ENCODE results near the gene C19orf33.

C19orf33 gene

DNA sequence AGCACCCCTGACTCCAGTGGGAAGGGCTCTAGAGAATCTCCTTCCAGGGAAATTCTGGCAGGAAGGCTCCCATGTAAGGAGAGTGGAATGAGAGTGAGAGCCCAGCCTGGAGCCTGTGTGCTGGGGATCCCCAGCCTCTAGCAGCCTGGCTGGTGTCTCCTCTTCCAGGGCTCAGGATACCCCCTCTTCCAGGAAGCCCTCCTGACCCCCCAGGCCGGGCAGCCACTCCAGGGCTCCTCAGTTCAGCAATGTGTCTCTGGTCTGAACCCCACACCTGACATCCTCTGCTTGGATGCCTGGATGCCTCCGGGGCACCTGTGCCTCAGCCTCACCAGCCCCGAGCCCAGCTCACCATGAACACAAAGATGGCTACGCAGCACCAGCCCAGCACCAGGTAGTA is 3.0 kb downstream of the C19orf33 start:
- no peak overlapping the region for H3K27ac ChIP-seq (ENCODE audit: poor library complexity, severe bottlenecking)
- no peaks in the 10 kb centered on the region for H3K27me3 ChIP-seq (ENCODE audit: insufficient read depth, poor library complexity, severe bottlenecking)
- H3K4me1 ChIP-seq (ENCODE audit: insufficient read depth, poor library complexity, severe bottlenecking), result peaks cover 10% of the 10 kb centered on the region
- ATAC-seq (ENCODE audit: low read depth) (no peak), DNase-seq (ENCODE audit: low spot score) (no peak)
- TF ChIP-seq, protein P1, sequence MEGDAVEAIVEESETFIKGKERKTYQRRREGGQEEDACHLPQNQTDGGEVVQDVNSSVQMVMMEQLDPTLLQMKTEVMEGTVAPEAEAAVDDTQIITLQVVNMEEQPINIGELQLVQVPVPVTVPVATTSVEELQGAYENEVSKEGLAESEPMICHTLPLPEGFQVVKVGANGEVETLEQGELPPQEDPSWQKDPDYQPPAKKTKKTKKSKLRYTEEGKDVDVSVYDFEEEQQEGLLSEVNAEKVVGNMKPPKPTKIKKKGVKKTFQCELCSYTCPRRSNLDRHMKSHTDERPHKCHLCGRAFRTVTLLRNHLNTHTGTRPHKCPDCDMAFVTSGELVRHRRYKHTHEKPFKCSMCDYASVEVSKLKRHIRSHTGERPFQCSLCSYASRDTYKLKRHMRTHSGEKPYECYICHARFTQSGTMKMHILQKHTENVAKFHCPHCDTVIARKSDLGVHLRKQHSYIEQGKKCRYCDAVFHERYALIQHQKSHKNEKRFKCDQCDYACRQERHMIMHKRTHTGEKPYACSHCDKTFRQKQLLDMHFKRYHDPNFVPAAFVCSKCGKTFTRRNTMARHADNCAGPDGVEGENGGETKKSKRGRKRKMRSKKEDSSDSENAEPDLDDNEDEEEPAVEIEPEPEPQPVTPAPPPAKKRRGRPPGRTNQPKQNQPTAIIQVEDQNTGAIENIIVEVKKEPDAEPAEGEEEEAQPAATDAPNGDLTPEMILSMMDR (IDR thresholded peaks at IDR 0.05; ENCODE audit: poor library complexity, severe bottlenecking), result no peak
- peaks cover 31% of the 10 kb centered on the region for H3K36me3 ChIP-seq (ENCODE audit: low read depth)
- no peaks in the 10 kb centered on the region for H3K9me3 ChIP-seq (ENCODE audit: severe bottlenecking)
- no peak overlapping the region for H3K4me3 ChIP-seq (ENCODE audit: severe bottlenecking)

DNA sequence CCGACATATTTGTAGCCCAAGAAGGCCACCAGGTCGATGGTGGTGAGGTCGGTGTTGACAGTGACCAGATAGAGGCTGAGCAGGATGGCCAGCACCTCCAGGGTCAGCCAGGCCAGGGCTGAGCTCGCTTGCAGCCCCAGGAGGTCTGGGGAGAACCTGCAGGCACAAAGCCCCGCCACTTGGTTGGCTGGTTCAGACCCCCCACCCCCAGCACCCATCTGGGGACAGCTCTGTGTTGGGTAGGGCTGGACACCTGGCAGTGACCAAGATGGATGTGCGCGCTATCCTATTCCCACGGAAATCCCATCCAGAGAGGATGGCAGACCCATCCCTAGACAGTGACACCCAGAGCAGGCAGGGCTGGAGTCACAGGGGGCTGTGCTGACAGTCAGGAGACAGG is 3.5 kb downstream of the C19orf33 start:
- ATAC-seq (ENCODE audit: low read depth) (no peak), DNase-seq (ENCODE audit: low spot score) (no peak)
- H3K27ac ChIP-seq (ENCODE audit: poor library complexity, severe bottlenecking), result no peak overlapping the region
- TF ChIP-seq, protein P1 (IDR thresholded peaks at IDR 0.05; ENCODE audit: poor library complexity, severe bottlenecking), result no peak
- H3K36me3 ChIP-seq (ENCODE audit: low read depth), result peaks cover 31% of the 10 kb centered on the region
- no peak overlapping the region for H3K4me3 ChIP-seq (ENCODE audit: severe bottlenecking)
- H3K27me3 ChIP-seq (ENCODE audit: insufficient read depth, poor library complexity, severe bottlenecking), result no peaks in the 10 kb centered on the region
- H3K4me1 ChIP-seq (ENCODE audit: insufficient read depth, poor library complexity, severe bottlenecking), result peaks cover 10% of the 10 kb centered on the region
- H3K9me3 ChIP-seq (ENCODE audit: severe bottlenecking), result no peaks in the 10 kb centered on the region

DNA sequence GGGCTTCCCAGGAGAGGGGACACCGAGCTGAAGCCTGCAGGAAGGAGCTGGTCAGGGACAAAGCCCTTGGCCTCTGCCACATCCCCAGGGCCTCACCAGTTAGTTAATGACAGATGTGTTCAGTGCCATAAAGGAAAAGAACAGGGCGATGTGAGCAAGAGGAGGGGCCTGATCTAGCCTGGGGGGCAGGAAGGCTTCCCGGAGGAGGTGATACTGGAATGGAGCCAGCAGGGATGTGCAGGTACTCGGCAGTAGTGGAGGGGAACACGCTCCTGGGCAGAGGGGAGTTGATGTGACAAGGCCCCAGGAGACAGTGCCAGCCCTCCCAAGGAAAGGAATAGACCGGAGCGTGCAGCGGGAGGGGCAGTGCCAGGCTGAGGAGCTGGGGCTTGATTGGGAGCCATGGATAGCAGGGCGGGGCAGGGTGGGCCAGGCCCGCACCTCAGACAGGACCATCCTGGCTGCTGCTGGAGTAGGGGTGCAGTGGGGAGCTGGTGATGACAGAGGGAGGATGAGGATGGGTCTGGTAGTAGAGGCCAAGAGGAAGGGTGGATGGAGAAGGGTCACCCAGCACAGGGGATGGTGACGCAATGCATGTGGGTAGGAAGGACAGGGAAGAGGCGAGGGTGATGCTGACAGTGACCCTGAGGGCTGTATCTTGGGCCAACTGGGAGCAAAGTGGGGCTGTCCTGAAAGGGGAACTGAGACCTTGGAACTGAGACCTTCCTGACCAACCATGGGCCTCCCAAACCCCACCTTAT is 4.1 kb downstream of the C19orf33 start:
- Histone ChIP-seq H3K4me1 (ENCODE audit: insufficient read depth, poor library complexity, severe bottlenecking) (peaks cover 9% of the 10 kb centered on the region), H3K36me3 (ENCODE audit: low read depth) (peaks cover 31% of the 10 kb centered on the region)
- no peak for ATAC-seq (ENCODE audit: low read depth)

DNA sequence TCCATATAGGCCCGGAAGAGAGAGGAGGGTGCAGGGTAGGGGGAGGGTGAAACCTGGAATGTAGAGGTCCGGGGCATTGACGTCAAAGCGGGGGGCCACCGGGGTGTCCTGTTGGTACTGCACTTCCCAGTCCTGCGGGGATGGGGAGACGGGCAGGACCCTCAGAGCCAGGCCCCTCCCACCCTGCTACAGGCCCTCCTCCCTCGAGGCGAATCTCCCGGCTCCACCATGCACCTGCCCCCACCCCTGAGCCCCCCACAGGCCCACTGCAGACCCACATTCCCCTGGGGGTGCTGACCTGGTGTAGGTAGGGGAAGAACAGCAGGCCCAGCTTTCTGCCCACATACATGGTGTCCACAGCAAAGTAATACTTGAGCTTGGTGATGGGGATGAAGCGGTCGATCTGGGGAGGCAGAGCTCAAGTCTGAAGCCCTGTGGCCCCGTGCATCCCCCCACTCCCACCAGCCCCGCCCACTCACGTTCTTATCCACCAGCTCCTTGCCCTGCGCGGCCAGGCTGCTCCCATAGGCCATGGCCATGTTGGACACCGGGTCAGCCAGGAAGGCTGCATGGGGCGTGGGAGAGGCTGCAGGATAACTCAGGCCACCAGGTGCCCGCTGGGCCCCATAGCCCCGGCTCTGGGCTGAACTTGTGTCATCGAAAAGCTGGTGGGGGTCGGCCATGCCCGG is 5.0 kb downstream of the C19orf33 start:
- H3K36me3 ChIP-seq (ENCODE audit: low read depth), result peaks cover 31% of the 10 kb centered on the region
- TF ChIP-seq, protein P1 (IDR thresholded peaks at IDR 0.05; ENCODE audit: poor library complexity, severe bottlenecking), result no peak
- no peaks in the 10 kb centered on the region for H3K27me3 ChIP-seq (ENCODE audit: insufficient read depth, poor library complexity, severe bottlenecking)
- no peak overlapping the region for H3K27ac ChIP-seq (ENCODE audit: poor library complexity, severe bottlenecking)
- H3K4me1 ChIP-seq (ENCODE audit: insufficient read depth, poor library complexity, severe bottlenecking), result peaks cover 5% of the 10 kb centered on the region
- H3K4me3 ChIP-seq (ENCODE audit: severe bottlenecking), result no peak overlapping the region
- ATAC-seq (ENCODE audit: low read depth) (no peak), DNase-seq (ENCODE audit: low spot score) (no peak)
- no peaks in the 10 kb centered on the region for H3K9me3 ChIP-seq (ENCODE audit: severe bottlenecking)

More for the DNA sequence above, 4.1 kb downstream of the C19orf33 start:
- Histone ChIP-seq H3K27ac (ENCODE audit: poor library complexity, severe bottlenecking) (no peak overlapping the region), H3K4me3 (ENCODE audit: severe bottlenecking) (no peak overlapping the region), H3K27me3 (ENCODE audit: insufficient read depth, poor library complexity, severe bottlenecking) (no peaks in the 10 kb centered on the region), H3K9me3 (ENCODE audit: severe bottlenecking) (no peaks in the 10 kb centered on the region)
- TF ChIP-seq, protein P1 (IDR thresholded peaks at IDR 0.05; ENCODE audit: poor library complexity, severe bottlenecking), result no peak
- no peak for DNase-seq (ENCODE audit: low spot score)

Measured in RWPE2 (cell line).